ENCODE measurements around the gene ACYP1.

DNA sequence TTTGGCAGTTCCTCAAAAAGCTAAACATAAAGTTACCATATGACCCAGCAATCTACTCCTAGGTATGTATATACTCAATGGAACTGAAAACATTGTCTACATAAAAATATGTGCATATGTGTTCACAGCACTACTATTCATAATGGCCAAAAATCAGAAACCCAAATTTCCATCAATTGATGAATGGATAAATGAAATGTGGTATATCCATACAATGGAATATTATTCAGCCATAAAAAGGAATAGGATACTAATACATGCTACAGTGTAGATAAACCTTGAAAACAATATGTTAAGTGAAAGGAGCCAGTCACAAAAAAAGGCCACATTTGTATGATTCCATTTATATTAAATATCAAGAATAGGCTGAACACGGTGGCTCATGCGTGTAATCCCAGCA, 3.4 kb downstream of the ACYP1 start:
- TF ChIP-seq TAF1 (IDR thresholded peaks at IDR 0.05; ENCODE audit: borderline replicate concordance, low read depth, low read length) (no peak), PBX3 (IDR thresholded peaks at IDR 0.05) (no peak), EZH2phosphoT487 (IDR thresholded peaks at IDR 0.05; ENCODE audit: borderline replicate concordance, low read depth) (no peak), RAD21 (IDR thresholded peaks at IDR 0.05; ENCODE audit: low read length) (no peak)
- TF ChIP-seq, protein P1, sequence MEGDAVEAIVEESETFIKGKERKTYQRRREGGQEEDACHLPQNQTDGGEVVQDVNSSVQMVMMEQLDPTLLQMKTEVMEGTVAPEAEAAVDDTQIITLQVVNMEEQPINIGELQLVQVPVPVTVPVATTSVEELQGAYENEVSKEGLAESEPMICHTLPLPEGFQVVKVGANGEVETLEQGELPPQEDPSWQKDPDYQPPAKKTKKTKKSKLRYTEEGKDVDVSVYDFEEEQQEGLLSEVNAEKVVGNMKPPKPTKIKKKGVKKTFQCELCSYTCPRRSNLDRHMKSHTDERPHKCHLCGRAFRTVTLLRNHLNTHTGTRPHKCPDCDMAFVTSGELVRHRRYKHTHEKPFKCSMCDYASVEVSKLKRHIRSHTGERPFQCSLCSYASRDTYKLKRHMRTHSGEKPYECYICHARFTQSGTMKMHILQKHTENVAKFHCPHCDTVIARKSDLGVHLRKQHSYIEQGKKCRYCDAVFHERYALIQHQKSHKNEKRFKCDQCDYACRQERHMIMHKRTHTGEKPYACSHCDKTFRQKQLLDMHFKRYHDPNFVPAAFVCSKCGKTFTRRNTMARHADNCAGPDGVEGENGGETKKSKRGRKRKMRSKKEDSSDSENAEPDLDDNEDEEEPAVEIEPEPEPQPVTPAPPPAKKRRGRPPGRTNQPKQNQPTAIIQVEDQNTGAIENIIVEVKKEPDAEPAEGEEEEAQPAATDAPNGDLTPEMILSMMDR (IDR thresholded peaks at IDR 0.05): no peak

Data from SK-N-SH (cell line).